ENCODE measurements around the gene DDR1. TPM values are rescaled to one million over a fixed set of nuclear protein-coding genes. Genes with fewer than 3 reads are reported as not detected.
"Not testable (repeated sequence)": the region's sequence is repeated elsewhere in the genome, so short reads cannot be mapped to it uniquely, and the experiment has no call there.

The DDR1 gene
- total RNA-seq, 1 donor from 2014 or later = 18.8 TPM

GRCh38 chr6:30915591-30915946 is 31.2 kb downstream of the DDR1 start:
- Mint-ChIP-seq H3K36me3 (ENCODE audit: low read depth) (peaks cover 70% of the 10 kb centered on the region), H3K4me3 (peak overlapping the region; percentile 92), H3K4me1 (peaks cover 42% of the 10 kb centered on the region), H3K9me3 (no peaks in the 10 kb centered on the region), H3K27ac (peak overlapping the region; percentile 58), H3K27me3 (no peaks in the 10 kb centered on the region)
- intact Hi-C loops (cut with micrococcal nuclease) = loop anchor here (2.0 to 10.0 kb wide), 6 partner anchors 31 to 171 kb away; partner anchors contain the start of gene DDR1
- peak; percentile 78 for DNase-seq

- Mint-ChIP-seq H3K4me1 (peaks cover 36% of the 10 kb centered on the region), H3K4me3 (no peak overlapping the region), H3K9me3 (no peaks in the 10 kb centered on the region), H3K27me3 (no peaks in the 10 kb centered on the region), H3K27ac (no peak overlapping the region), H3K36me3 (ENCODE audit: low read depth) (peaks cover 67% of the 10 kb centered on the region)
- no peak for DNase-seq
- intact Hi-C loops (cut with micrococcal nuclease) = loop anchor here (10.0 kb wide), 1 partner anchor 128 kb away; no protein-coding TSS in a partner anchor
Measured at GRCh38 chr6:30917041-30917440, 32.7 kb downstream of the DDR1 start.

GRCh38 chr6:30917487-30917886 is 33.2 kb downstream of the DDR1 start:
- peaks cover 66% of the 10 kb centered on the region for H3K36me3 Mint-ChIP-seq (ENCODE audit: low read depth)
- intact Hi-C loops (cut with micrococcal nuclease) = loop anchor here (10.0 kb wide), 1 partner anchor 127 kb away; no protein-coding TSS in a partner anchor
- H3K4me3 Mint-ChIP-seq = no peak overlapping the region
- peaks cover 32% of the 10 kb centered on the region for H3K4me1 Mint-ChIP-seq
- H3K27me3 Mint-ChIP-seq = no peaks in the 10 kb centered on the region
- DNase-seq = no peak
- H3K9me3 Mint-ChIP-seq = no peaks in the 10 kb centered on the region
- no peak overlapping the region for H3K27ac Mint-ChIP-seq

GRCh38 chr6:30918670-30919069 is 34.4 kb downstream of the DDR1 start:
- Mint-ChIP-seq H3K4me1 (peaks cover 22% of the 10 kb centered on the region), H3K36me3 (ENCODE audit: low read depth) (peaks cover 66% of the 10 kb centered on the region), H3K4me3 (no peak overlapping the region), H3K9me3 (no peaks in the 10 kb centered on the region), H3K27ac (no peak overlapping the region), H3K27me3 (no peaks in the 10 kb centered on the region)
- intact Hi-C loops (cut with micrococcal nuclease) = loop anchor here (10.0 kb wide), 1 partner anchor 126 kb away; no protein-coding TSS in a partner anchor
- DNase-seq = no peak

DNA sequence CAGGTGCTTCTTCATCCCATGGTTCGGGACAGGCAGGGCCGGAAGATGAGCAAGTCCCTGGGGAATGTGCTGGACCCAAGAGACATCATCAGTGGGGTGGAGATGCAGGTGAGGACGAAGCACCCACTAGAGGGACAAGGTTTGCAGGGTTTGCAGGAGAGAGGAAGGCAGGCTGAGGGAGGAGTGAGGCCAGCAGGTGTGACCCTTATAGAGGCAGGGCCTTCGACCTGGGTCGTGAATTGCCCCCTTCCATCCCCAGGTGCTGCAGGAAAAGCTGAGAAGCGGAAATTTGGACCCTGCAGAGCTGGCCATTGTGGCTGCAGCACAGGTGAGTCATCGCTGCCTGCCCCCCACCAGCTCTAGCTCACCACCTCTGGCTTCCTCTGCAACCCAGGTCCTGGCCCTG is 38.1 kb downstream of the DDR1 start:
- Mint-ChIP-seq H3K4me3 (no peak overlapping the region), H3K27me3 (no peaks in the 10 kb centered on the region), H3K4me1 (peaks cover 2% of the 10 kb centered on the region), H3K36me3 (ENCODE audit: low read depth) (peaks cover 60% of the 10 kb centered on the region), H3K9me3 (no peaks in the 10 kb centered on the region), H3K27ac (no peak overlapping the region)
- no peak for DNase-seq
- intact Hi-C loops (cut with micrococcal nuclease) = no loop called here

DNA sequence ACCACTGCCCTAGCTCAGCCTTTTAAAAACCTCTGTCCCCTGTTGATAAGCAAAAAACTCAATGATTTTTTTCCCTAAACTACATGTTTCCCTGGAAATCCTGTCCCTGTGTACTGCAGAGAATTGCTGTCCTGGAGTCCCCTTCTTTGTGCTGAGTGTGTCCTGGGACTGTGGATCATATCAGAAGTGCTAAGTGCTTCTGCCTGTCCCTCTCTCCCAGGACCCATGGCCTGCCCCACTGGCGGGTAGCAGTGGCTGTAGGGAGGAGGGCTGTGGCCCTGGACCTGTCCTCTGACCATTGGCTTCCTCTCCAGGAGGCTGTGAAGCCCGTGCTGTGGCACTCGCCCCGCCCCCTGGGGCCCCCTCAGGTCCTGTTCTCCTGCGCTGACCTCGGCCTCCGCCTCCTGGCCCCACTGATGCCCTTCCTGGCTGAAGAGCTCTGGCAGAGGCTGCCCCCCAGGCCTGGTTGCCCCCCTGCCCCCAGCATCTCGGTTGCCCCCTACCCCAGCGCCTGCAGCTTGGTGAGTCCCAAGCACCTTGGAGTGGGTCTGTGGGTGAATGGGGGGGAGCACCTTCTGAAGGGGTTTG is 39.8 kb downstream of the DDR1 start:
- H3K4me3 Mint-ChIP-seq; DNase-seq; H3K4me1 Mint-ChIP-seq; H3K27ac Mint-ChIP-seq; intact Hi-C loops (cut with micrococcal nuclease); H3K9me3 Mint-ChIP-seq; H3K27me3 Mint-ChIP-seq: not testable (repeated sequence)
- H3K36me3 Mint-ChIP-seq (ENCODE audit: low read depth) = peaks cover 64% of the 10 kb centered on the region

GRCh38 chr6:30926644-30927043 is 42.3 kb downstream of the DDR1 start:
- H3K4me1 Mint-ChIP-seq = no peaks in the 10 kb centered on the region
- no peak overlapping the region for H3K4me3 Mint-ChIP-seq
- H3K27me3 Mint-ChIP-seq = no peaks in the 10 kb centered on the region
- no peak overlapping the region for H3K27ac Mint-ChIP-seq
- intact Hi-C loops (cut with micrococcal nuclease) = no loop called here
- H3K36me3 Mint-ChIP-seq (ENCODE audit: low read depth) = peaks cover 46% of the 10 kb centered on the region
- H3K9me3 Mint-ChIP-seq = peaks cover 4% of the 10 kb centered on the region
- no peak for DNase-seq

GRCh38 chr6:30927080-30927479 is 42.8 kb downstream of the DDR1 start:
- intact Hi-C loops (cut with micrococcal nuclease); H3K9me3 Mint-ChIP-seq; H3K4me1 Mint-ChIP-seq; H3K27me3 Mint-ChIP-seq; DNase-seq; H3K27ac Mint-ChIP-seq; H3K4me3 Mint-ChIP-seq: not testable (repeated sequence)
- peaks cover 45% of the 10 kb centered on the region for H3K36me3 Mint-ChIP-seq (ENCODE audit: low read depth)

GRCh38 chr6:30928677-30929076 is 44.4 kb downstream of the DDR1 start:
- Mint-ChIP-seq H3K27ac (no peak overlapping the region), H3K4me3 (no peak overlapping the region), H3K4me1 (no peaks in the 10 kb centered on the region), H3K9me3 (peaks cover 4% of the 10 kb centered on the region), H3K36me3 (ENCODE audit: low read depth) (peaks cover 32% of the 10 kb centered on the region), H3K27me3 (no peaks in the 10 kb centered on the region)
- intact Hi-C loops (cut with micrococcal nuclease) = no loop called here
- no peak for DNase-seq

DNA sequence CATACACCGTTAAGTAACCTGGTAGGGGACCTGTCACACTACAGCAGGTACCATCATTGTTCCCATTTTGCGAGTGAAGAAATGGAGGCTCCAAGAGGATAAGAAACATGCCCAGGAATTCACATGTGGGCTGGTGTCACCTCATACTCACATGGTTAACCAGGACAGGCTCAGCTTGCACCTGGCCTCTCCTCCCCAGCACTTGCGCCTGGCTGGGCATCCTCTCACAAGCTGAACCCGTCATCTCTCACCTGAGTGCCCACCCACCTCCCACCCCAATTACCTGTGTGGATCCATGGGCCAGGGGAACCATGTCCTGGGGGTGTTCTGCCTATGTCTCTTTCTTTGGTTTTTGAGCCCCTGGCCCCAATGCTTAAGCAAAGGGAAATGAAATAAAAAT is 46.2 kb downstream of the DDR1 start:
- H3K27me3 Mint-ChIP-seq = no peaks in the 10 kb centered on the region
- H3K27ac Mint-ChIP-seq = no peak overlapping the region
- intact Hi-C loops (cut with micrococcal nuclease) = no loop called here
- peaks cover 28% of the 10 kb centered on the region for H3K36me3 Mint-ChIP-seq (ENCODE audit: low read depth)
- H3K9me3 Mint-ChIP-seq = peaks cover 4% of the 10 kb centered on the region
- H3K4me3 Mint-ChIP-seq = no peak overlapping the region
- DNase-seq = no peak
- H3K4me1 Mint-ChIP-seq = no peaks in the 10 kb centered on the region

- no peaks in the 10 kb centered on the region for H3K27me3 Mint-ChIP-seq
- DNase-seq = no peak
- peaks cover 4% of the 10 kb centered on the region for H3K9me3 Mint-ChIP-seq
- no peaks in the 10 kb centered on the region for H3K4me1 Mint-ChIP-seq
- peaks cover 25% of the 10 kb centered on the region for H3K36me3 Mint-ChIP-seq (ENCODE audit: low read depth)
- H3K27ac Mint-ChIP-seq = no peak overlapping the region
- no peak overlapping the region for H3K4me3 Mint-ChIP-seq
- intact Hi-C loops (cut with micrococcal nuclease) = no loop called here
Measured at GRCh38 chr6:30931272-30931671, 47.0 kb downstream of the DDR1 start.

GRCh38 chr6:30931969-30932645 is 47.8 kb downstream of the DDR1 start, which contains the start of gene SFTA2:
TSS of gene SFTA2 (minus strand) at chr6:30932170. CDS start at chr6:30932096, 74 bp downstream.
- DNase-seq = no peak
- H3K9me3 Mint-ChIP-seq = peaks cover 4% of the 10 kb centered on the region
- intact Hi-C loops (cut with micrococcal nuclease) = no loop called here
- no peak within 1 kb of the TSS for H3K4me3 Mint-ChIP-seq
- peaks cover 17% of the 10 kb centered on the region for H3K36me3 Mint-ChIP-seq (ENCODE audit: low read depth)
- no peaks in the 10 kb centered on the region for H3K4me1 Mint-ChIP-seq
- peaks cover 2% of the 10 kb centered on the region for H3K27me3 Mint-ChIP-seq
- H3K27ac Mint-ChIP-seq = no peak within 1 kb of the TSS

DNA sequence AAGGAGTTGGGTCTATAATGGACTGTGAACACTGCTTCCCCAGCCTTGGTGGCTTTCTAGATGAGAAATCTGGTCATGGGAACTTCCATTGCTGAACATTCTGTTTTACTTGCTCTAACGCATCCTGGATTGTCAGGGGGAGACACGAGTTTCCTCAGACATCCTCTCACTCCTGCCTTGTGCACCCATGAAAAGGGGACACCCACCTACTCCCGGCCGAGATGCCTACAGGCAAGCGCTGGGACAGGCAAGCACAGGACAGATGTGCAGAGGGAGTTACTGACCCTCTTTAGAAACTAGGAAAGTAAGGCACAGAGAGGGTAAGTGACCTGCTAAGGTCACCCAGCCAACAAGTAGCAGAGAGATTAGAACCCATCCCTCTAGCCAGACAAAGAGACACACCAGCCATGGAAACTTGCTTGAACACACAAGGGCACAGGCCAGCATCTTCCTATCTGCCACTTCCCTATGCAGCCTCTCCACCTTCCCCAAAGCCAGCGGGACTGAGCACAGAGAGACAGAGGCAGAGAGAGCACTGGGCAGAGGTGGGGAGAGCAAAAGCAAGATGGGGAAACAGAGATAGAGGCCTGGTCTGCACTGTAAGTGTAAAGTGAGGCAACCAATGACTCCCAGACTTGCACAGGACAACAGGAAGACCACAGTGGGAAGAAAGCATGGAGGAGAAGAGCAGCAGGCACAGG is 48.5 kb downstream of the DDR1 start:
- peaks cover 4% of the 10 kb centered on the region for H3K27me3 Mint-ChIP-seq
- no peak for DNase-seq
- H3K4me1 Mint-ChIP-seq = no peaks in the 10 kb centered on the region
- H3K4me3 Mint-ChIP-seq = no peak overlapping the region
- intact Hi-C loops (cut with micrococcal nuclease) = no loop called here
- no peak overlapping the region for H3K27ac Mint-ChIP-seq
- peaks cover 12% of the 10 kb centered on the region for H3K36me3 Mint-ChIP-seq (ENCODE audit: low read depth)
- peaks cover 4% of the 10 kb centered on the region for H3K9me3 Mint-ChIP-seq

GRCh38 chr6:30935018-30935417 is 50.7 kb downstream of the DDR1 start:
- Mint-ChIP-seq H3K36me3 (ENCODE audit: low read depth) (no peaks in the 10 kb centered on the region), H3K9me3 (no peaks in the 10 kb centered on the region), H3K4me3 (no peak overlapping the region), H3K4me1 (no peaks in the 10 kb centered on the region), H3K27me3 (peaks cover 4% of the 10 kb centered on the region), H3K27ac (no peak overlapping the region)
- intact Hi-C loops (cut with micrococcal nuclease) = no loop called here
- no peak for DNase-seq
